Fibroblast of skin of abdomen (primary cell): Measurements from ENCODE around the gene DACT2.
"Not testable (repeated sequence)": the region's sequence is repeated elsewhere in the genome, so short reads cannot be mapped to it uniquely, and the experiment has no call there.

ENCODE experiments used
- DNase-seq: peaks from one replicate; pipeline ENCODE4 v3.0.0-alpha.2; 2013

Gene DACT2

GRCh38 chr6:168301648-168302398 is 17.8 kb downstream of the DACT2 start:
- no peak for DNase-seq

- no peak for DNase-seq
These were observed 18.5 kb downstream of the DACT2 start for GRCh38 chr6:168300975-168301647.

GRCh38 chr6:168299541-168300511 is 19.8 kb downstream of the DACT2 start:
- no peak for DNase-seq

- no peak for DNase-seq
These were observed 21.9 kb downstream of the DACT2 start for GRCh38 chr6:168297643-168298042.

- DNase-seq: no peak
These were observed 24.7 kb downstream of the DACT2 start for GRCh38 chr6:168294901-168295300.

GRCh38 chr6:168293636-168294530 is 25.7 kb downstream of the DACT2 start:
- DNase-seq: no peak

- no peak for DNase-seq
These were observed 26.8 kb downstream of the DACT2 start for GRCh38 chr6:168292826-168293225.

GRCh38 chr6:168291450-168291849 is 28.1 kb downstream of the DACT2 start:
- DNase-seq: no peak

- DNase-seq: no peak
These were observed 29.5 kb downstream of the DACT2 start for GRCh38 chr6:168290095-168290494.

- no peak for DNase-seq
These were observed 30.0 kb downstream of the DACT2 start for GRCh38 chr6:168289571-168289962.

GRCh38 chr6:168288781-168289570 is 30.6 kb downstream of the DACT2 start:
- no peak for DNase-seq

- not testable (repeated sequence) for DNase-seq
These were observed 32.1 kb downstream of the DACT2 start for GRCh38 chr6:168287460-168287859.

GRCh38 chr6:168286771-168287446 is 32.7 kb downstream of the DACT2 start:
- not testable (repeated sequence) for DNase-seq

- no peak for DNase-seq
These were observed 33.5 kb downstream of the DACT2 start for GRCh38 chr6:168286116-168286515.

- no peak for DNase-seq
These were observed 34.1 kb downstream of the DACT2 start for GRCh38 chr6:168285456-168285855.

- no peak for DNase-seq
These were observed 35.4 kb downstream of the DACT2 start for GRCh38 chr6:168284187-168284586.

- DNase-seq: no peak
These were observed 35.9 kb downstream of the DACT2 start for GRCh38 chr6:168283686-168284025.

- no peak for DNase-seq
These were observed 36.4 kb downstream of the DACT2 start for GRCh38 chr6:168282985-168283685.

GRCh38 chr6:168281826-168282225 is 37.8 kb downstream of the DACT2 start:
- DNase-seq: no peak

- DNase-seq: not testable (repeated sequence)
These were observed 38.3 kb downstream of the DACT2 start for GRCh38 chr6:168281314-168281713.
